HEK293 (cell line): Measurements from ENCODE around the gene EEF1A2.

Experiments
- CTCF ChIA-PET: fragments of 350-600 bp; formaldehyde crosslinking; extraction: SDS; loops from one replicate; lab custom pipeline; 2021; ENCODE audit warnings: antibody characterized with exemption; lab: Yijun Ruan, JAX
- POLR2A ChIA-PET: fragments of 300-600 bp; formaldehyde crosslinking; extraction: SDS; loops from one replicate; lab custom pipeline; 2020; ENCODE audit warnings: antibody characterized with exemption, inconsistent platforms; lab: Yijun Ruan, JAX
- H3K27ac ChIP-seq: fragments of 200-500 bp; sonication (Bioruptor generic); 2 replicates; pipeline ENCODE4 v1.5.1; 2014; ENCODE audit warnings: low read depth, low read length, control low read depth, inconsistent platforms; ENCODE audit errors: extremely low read depth
- H3K36me3 ChIP-seq, 2 experiments: fragments of 200-500 bp in 1 of 2; sonication (Bioruptor generic) in 1 of 2; 1 replicate in 1 of 2; 2 replicates in 1 of 2; pipeline ENCODE4 v1.5.1; 2014 to 2017; ENCODE audit warnings: inconsistent platforms in 2 of 2, low read length in 2 of 2; ENCODE audit not compliant: control insufficient read depth in 2 of 2, insufficient read depth in 1 of 2
- H3K4me1 ChIP-seq: fragments of 200-500 bp; sonication (Bioruptor generic); 2 replicates; pipeline ENCODE4 v1.5.1; 2014; ENCODE audit warnings: mild to moderate bottlenecking, low read length, inconsistent platforms; ENCODE audit not compliant: control insufficient read depth, insufficient read depth
- H3K4me3 ChIP-seq: 2 replicates; pipeline ENCODE4 v1.5.1; 2011; ENCODE audit warnings: low read depth, mild to moderate bottlenecking, control low read depth, low read length, moderate library complexity
- H3K9me3 ChIP-seq: fragments of 200-500 bp; sonication (Bioruptor generic); 2 replicates; pipeline ENCODE4 v1.5.1; 2014; ENCODE audit warnings: low read depth, low read length, inconsistent platforms; ENCODE audit not compliant: control insufficient read depth, insufficient read depth
- BCL6B ChIP-seq: fragments of 450-650 bp; formaldehyde crosslinking; IDR thresholded peaks from 2 replicates; pipeline ENCODE4 v1.5.1; 2017; ENCODE audit warnings: missing biosample characterization, missing genetic modification characterization
- CTCF ChIP-seq: fragments of 450-650 bp; formaldehyde crosslinking; IDR thresholded peaks from 2 replicates; pipeline ENCODE4 v1.5.1; 2016; ENCODE audit warnings: missing biosample characterization, missing genetic modification characterization
- GLIS1 ChIP-seq: fragments of 450-650 bp; formaldehyde crosslinking; IDR thresholded peaks from 2 replicates; pipeline ENCODE4 v1.5.1; 2016; ENCODE audit warnings: missing biosample characterization, missing genetic modification characterization
- PRDM6 ChIP-seq: fragments of 450-650 bp; formaldehyde crosslinking; IDR thresholded peaks from 2 replicates; pipeline ENCODE4 v1.5.1; 2017; ENCODE audit warnings: missing biosample characterization, missing genetic modification characterization
- WT1 ChIP-seq: fragments of 450-650 bp; formaldehyde crosslinking; IDR thresholded peaks from 2 replicates; pipeline ENCODE4 v1.5.1; 2016; ENCODE audit warnings: missing biosample characterization, missing genetic modification characterization
- ZEB2 ChIP-seq: fragments of 450-650 bp; formaldehyde crosslinking; IDR thresholded peaks from 2 replicates; pipeline ENCODE4 v1.5.1; 2016; ENCODE audit warnings: missing biosample characterization, missing genetic modification characterization
- ZNF114 ChIP-seq: fragments of 450-650 bp; formaldehyde crosslinking; IDR thresholded peaks from 2 replicates; pipeline ENCODE4 v1.5.0; 2017; ENCODE audit warnings: missing biosample characterization, missing genetic modification characterization
- ZNF221 ChIP-seq: fragments of 450-650 bp; formaldehyde crosslinking; IDR thresholded peaks from 2 replicates; pipeline ENCODE4 v1.5.1; 2017; ENCODE audit warnings: missing biosample characterization, missing genetic modification characterization, borderline replicate concordance
- ZNF394 ChIP-seq: fragments of 450-650 bp; formaldehyde crosslinking; IDR thresholded peaks from 2 replicates; pipeline ENCODE4 v1.5.1; 2016; ENCODE audit warnings: missing biosample characterization, missing genetic modification characterization, mild to moderate bottlenecking, moderate library complexity, borderline replicate concordance
- ZNF423 ChIP-seq: fragments of 450-650 bp; formaldehyde crosslinking; IDR thresholded peaks from 2 replicates; pipeline ENCODE4 v1.5.1; 2016; ENCODE audit warnings: missing biosample characterization, missing genetic modification characterization
- ZNF48 ChIP-seq: fragments of 450-650 bp; formaldehyde crosslinking; IDR thresholded peaks from 2 replicates; pipeline ENCODE4 v1.5.1; 2016; ENCODE audit warnings: missing biosample characterization, missing genetic modification characterization
- ZNF513 ChIP-seq: fragments of 450-650 bp; IDR thresholded peaks from 2 replicates; pipeline ENCODE4 v1.5.1; 2018; ENCODE audit warnings: missing biosample characterization, missing genetic modification characterization
- ZNF580 ChIP-seq: fragments of 450-650 bp; formaldehyde crosslinking; IDR thresholded peaks from 2 replicates; pipeline ENCODE4 v1.5.1; 2016; ENCODE audit warnings: missing biosample characterization, missing genetic modification characterization
- ZNF621 ChIP-seq: fragments of 450-650 bp; formaldehyde crosslinking; IDR thresholded peaks from 2 replicates; pipeline ENCODE4 v1.5.1; 2017; ENCODE audit warnings: missing biosample characterization, missing genetic modification characterization
- ZNF704 ChIP-seq: fragments of 450-650 bp; formaldehyde crosslinking; IDR thresholded peaks from 2 replicates; pipeline ENCODE4 v1.5.1; 2016; ENCODE audit warnings: missing biosample characterization, missing genetic modification characterization
- ZNF707 ChIP-seq: fragments of 450-650 bp; formaldehyde crosslinking; IDR thresholded peaks from 2 replicates; pipeline ENCODE4 v1.5.1; 2016; ENCODE audit warnings: missing biosample characterization, missing genetic modification characterization
- ZSCAN30 ChIP-seq: fragments of 450-650 bp; IDR thresholded peaks from 2 replicates; pipeline ENCODE4 v1.5.1; 2018; ENCODE audit warnings: missing biosample characterization, mild to moderate bottlenecking, missing genetic modification characterization, moderate library complexity

Gene EEF1A2

GRCh38 chr20:63451821-63452220 lies 47.1 kb downstream of the EEF1A2 start:
- no peaks in the 10 kb centered on the region for H3K9me3 ChIP-seq
- H3K36me3 ChIP-seq, result no peaks in the 10 kb centered on the region
- no peaks in the 10 kb centered on the region for H3K4me1 ChIP-seq
- TF ChIP-seq ZNF621 (tag by site-specific recombination), result no peak
- TF ChIP-seq ZNF423 (tag by site-specific recombination), result no peak
- no peak for TF ChIP-seq PRDM6 (tag by site-specific recombination)
- no peak for TF ChIP-seq ZEB2 (tag by site-specific recombination)
- TF ChIP-seq CTCF (tag by site-specific recombination), result no peak
- no peak for TF ChIP-seq ZNF704 (tag by site-specific recombination)
- no peak for TF ChIP-seq ZNF513 (tag by site-specific recombination)
- no peak for TF ChIP-seq ZNF707
- no peak for TF ChIP-seq BCL6B (tag by site-specific recombination)
- no peak for TF ChIP-seq ZNF221 (tag by site-specific recombination)
- no peak for TF ChIP-seq ZNF580 (tag by site-specific recombination)
- TF ChIP-seq ZNF394 (tag by site-specific recombination), result no peak
- TF ChIP-seq ZNF114, result no peak
- TF ChIP-seq WT1 (tag by site-specific recombination), result no peak
- TF ChIP-seq ZSCAN30 (tag by site-specific recombination), result no peak
- H3K27ac ChIP-seq, result no peak overlapping the region
- no peak overlapping the region for H3K4me3 ChIP-seq
- CTCF ChIA-PET, result no interaction called here
- POLR2A ChIA-PET, result no interaction called here

GRCh38 chr20:63449796-63450730 lies 48.8 kb downstream of the EEF1A2 start:
- Histone ChIP-seq H3K36me3 (no peaks in the 10 kb centered on the region), H3K4me3 (no peak overlapping the region), H3K9me3 (no peaks in the 10 kb centered on the region), H3K27ac (no peak overlapping the region), H3K4me1 (no peaks in the 10 kb centered on the region)
- CTCF ChIA-PET, result no interaction called here
- POLR2A ChIA-PET, result no interaction called here
- TF ChIP-seq GLIS1 (peak; percentile 69), ZNF48 (tag by site-specific recombination) (no peak)
